Upper lobe of left lung (tissue), 6 donors: ENCODE measurements around the gene UBE3B. TPM values are rescaled to one million over a fixed set of nuclear protein-coding genes. Genes with fewer than 3 reads are reported as not detected.

Experiments used
- ATAC-seq, 2 donors: fragments of 200-7000 bp; cut with Tn5 transposase; one replicate each; pipeline ENCODE4 v1.9.1; 2022; ENCODE audit warnings: mild to moderate bottlenecking in 2 of 2, moderate library complexity in 2 of 2; ENCODE audit not compliant: low FRiP score in 2 of 2
- DNase-seq, 2 donors: peaks; one replicate each; pipeline ENCODE4 v3.0.0-alpha.2; 2019 to 2020
- H3K27ac ChIP-seq, 4 donors: fragments of 200-600 bp; sonication (generic); one replicate each; pipeline ENCODE4 v1.5.1; 2016 to 2019
- H3K27me3 ChIP-seq, 4 donors: fragments of 200-600 bp; sonication (generic); one replicate each; pipeline ENCODE4 v1.5.1; 2017 to 2019
- H3K36me3 ChIP-seq, 4 donors: fragments of 200-600 bp; sonication (generic); one replicate each; pipeline ENCODE4 v1.5.1; 2016 to 2019
- H3K4me1 ChIP-seq, 4 donors: fragments of 200-600 bp; sonication (generic); one replicate each; pipeline ENCODE4 v1.5.1; 2018 to 2019
- H3K4me3 ChIP-seq, 4 donors: fragments of 200-600 bp; sonication (generic); one replicate each; pipeline ENCODE4 v1.5.1; 2017 to 2019; ENCODE audit warnings: mild to moderate bottlenecking in 2 of 4, moderate library complexity in 1 of 4
- H3K9me3 ChIP-seq, 4 donors: fragments of 200-600 bp; sonication (generic); one replicate each; pipeline ENCODE4 v1.5.1; 2018 to 2019
- EP300 ChIP-seq, 4 donors: sonication (generic); formaldehyde crosslinking; IDR thresholded peaks; one replicate each; pipeline ENCODE4 v1.5.1; 2017; ENCODE audit warnings: antibody characterized with exemption in 4 of 4, control low read depth in 2 of 4
- POLR2A ChIP-seq, 4 donors: fragments of 450-650 bp; IDR thresholded peaks; one replicate each; pipeline ENCODE4 v1.5.1; 2016 to 2017; ENCODE audit warnings: antibody characterized with exemption in 4 of 4, mild to moderate bottlenecking in 2 of 4
- POLR2AphosphoS5 ChIP-seq, 2 donors: sonication (generic); formaldehyde crosslinking; IDR thresholded peaks; one replicate each; pipeline ENCODE4 v1.5.1; 2017; ENCODE audit warnings: antibody characterized with exemption in 2 of 2
- WGBS, 2 donors: methylation state at CpG; one replicate each; pipeline ENCODE4 v1.1.5; 2017 to 2018; 5-methylcytosine and 5-hydroxymethylcytosine counted together
- total RNA-seq, 6 donors: library from RNA; depleted of rRNA in 4 of 6; stranded (reverse); fragments of >200 nt in 4 of 6; gene quantifications; one replicate each; pipeline versions ENCODE4 v1.1.0 to v1.2.1, GENCODE V29; 2016 to 2021
- TF ChIP-seq, protein P1 (sequence below), 6 experiments: fragments of 450-650 bp in 4 of 6; fragments of 200-600 bp in 2 of 6; sonication (generic) in 2 of 6; IDR thresholded peaks; one replicate each; pipeline ENCODE4 v1.5.1; 2016 to 2019; ENCODE audit warnings: antibody characterized with exemption in 6 of 6
- donor health status: DM: no; HTN: no; CAD: no; lungs with moderate emphysema.
- donor health status: DM: no; HTN: yes; CAD: no; lungs with severe emphysema.

The UBE3B gene
- total RNA-seq, 6 donors from 2014 or later = 27.0 to 69.1 (median 44.7) TPM

GRCh38 chr12:109551108-109551507 lies 73.7 kb downstream of the UBE3B start:
- H3K4me1 ChIP-seq = no peaks in the 10 kb centered on the region
- no peaks in the 10 kb centered on the region for H3K36me3 ChIP-seq
- TF ChIP-seq, protein P1, sequence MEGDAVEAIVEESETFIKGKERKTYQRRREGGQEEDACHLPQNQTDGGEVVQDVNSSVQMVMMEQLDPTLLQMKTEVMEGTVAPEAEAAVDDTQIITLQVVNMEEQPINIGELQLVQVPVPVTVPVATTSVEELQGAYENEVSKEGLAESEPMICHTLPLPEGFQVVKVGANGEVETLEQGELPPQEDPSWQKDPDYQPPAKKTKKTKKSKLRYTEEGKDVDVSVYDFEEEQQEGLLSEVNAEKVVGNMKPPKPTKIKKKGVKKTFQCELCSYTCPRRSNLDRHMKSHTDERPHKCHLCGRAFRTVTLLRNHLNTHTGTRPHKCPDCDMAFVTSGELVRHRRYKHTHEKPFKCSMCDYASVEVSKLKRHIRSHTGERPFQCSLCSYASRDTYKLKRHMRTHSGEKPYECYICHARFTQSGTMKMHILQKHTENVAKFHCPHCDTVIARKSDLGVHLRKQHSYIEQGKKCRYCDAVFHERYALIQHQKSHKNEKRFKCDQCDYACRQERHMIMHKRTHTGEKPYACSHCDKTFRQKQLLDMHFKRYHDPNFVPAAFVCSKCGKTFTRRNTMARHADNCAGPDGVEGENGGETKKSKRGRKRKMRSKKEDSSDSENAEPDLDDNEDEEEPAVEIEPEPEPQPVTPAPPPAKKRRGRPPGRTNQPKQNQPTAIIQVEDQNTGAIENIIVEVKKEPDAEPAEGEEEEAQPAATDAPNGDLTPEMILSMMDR (IDR thresholded peaks at IDR 0.05) = no peak
- TF ChIP-seq POLR2AphosphoS5 (IDR thresholded peaks at IDR 0.05) = no peak
- TF ChIP-seq POLR2A (IDR thresholded peaks at IDR 0.05) = no peak
- no peak for TF ChIP-seq EP300 (IDR thresholded peaks at IDR 0.05)
- DNase-seq = no peak
- H3K27ac ChIP-seq = no peak overlapping the region
- WGBS, 2 donors = 71 to 84% methylated on average over 1 to 6 of the region's 6 CpGs
- H3K9me3 ChIP-seq = no peaks in the 10 kb centered on the region
- no peak for ATAC-seq
- no peak overlapping the region for H3K4me3 ChIP-seq
- H3K27me3 ChIP-seq = peaks cover 0 to 7% (median 0%) of the 10 kb centered on the region in 4 donors

- Histone ChIP-seq H3K4me3 (no peak overlapping the region), H3K9me3 (no peaks in the 10 kb centered on the region), H3K27me3 (peaks cover 0 to 5% (median 0%) of the 10 kb centered on the region in 4 donors), H3K36me3 (peaks cover 0 to 3% (median 0%) of the 10 kb centered on the region in 4 donors), H3K27ac (no peak overlapping the region), H3K4me1 (no peaks in the 10 kb centered on the region)
- DNase-seq = no peak
- ATAC-seq = no peak
- WGBS, 2 donors = 70 to 77% methylated on average over 4 of the region's 4 CpGs
- no peak for TF ChIP-seq POLR2AphosphoS5 (IDR thresholded peaks at IDR 0.05)
- TF ChIP-seq EP300 (IDR thresholded peaks at IDR 0.05) = no peak
- TF ChIP-seq, protein P1 (IDR thresholded peaks at IDR 0.05) = no peak
- no peak for TF ChIP-seq POLR2A (IDR thresholded peaks at IDR 0.05)
Measured at GRCh38 chr12:109552971-109553370, 75.5 kb downstream of the UBE3B start.

DNA sequence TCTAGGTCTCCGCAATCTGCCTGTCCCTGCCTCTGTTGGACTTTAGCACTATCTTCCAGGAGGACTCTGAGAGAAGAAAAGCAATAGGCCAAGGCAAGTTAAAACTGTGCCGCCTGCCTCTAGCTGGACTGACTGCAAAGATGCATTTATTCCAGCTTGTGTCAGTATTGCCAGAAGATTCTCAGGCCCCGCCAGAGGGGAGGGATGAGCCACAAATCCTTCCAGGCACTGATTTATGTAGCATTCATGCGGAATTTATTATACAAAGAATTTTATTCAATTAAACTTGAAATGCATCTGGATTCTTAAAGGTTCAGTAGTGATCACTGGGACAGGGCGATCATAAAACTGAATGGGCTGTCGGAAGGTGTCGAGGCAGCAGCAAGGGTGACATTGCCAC lies 76.0 kb downstream of the UBE3B start:
- peaks cover 0 to 6% (median 1%) of the 10 kb centered on the region in 4 donors for H3K36me3 ChIP-seq
- H3K4me1 ChIP-seq = no peaks in the 10 kb centered on the region
- no peaks in the 10 kb centered on the region for H3K27me3 ChIP-seq
- H3K9me3 ChIP-seq = no peaks in the 10 kb centered on the region
- no peak overlapping the region for H3K27ac ChIP-seq
- ATAC-seq (no peak), DNase-seq (no peak)
- 84 to 91% methylated on average over 7 of the region's 7 CpGs for WGBS, 2 donors
- no peak overlapping the region for H3K4me3 ChIP-seq
- no peak for TF ChIP-seq POLR2A (IDR thresholded peaks at IDR 0.05)
- TF ChIP-seq, protein P1 (IDR thresholded peaks at IDR 0.05) = no peak
- TF ChIP-seq POLR2AphosphoS5 (IDR thresholded peaks at IDR 0.05) = no peak
- no peak for TF ChIP-seq EP300 (IDR thresholded peaks at IDR 0.05)

DNA sequence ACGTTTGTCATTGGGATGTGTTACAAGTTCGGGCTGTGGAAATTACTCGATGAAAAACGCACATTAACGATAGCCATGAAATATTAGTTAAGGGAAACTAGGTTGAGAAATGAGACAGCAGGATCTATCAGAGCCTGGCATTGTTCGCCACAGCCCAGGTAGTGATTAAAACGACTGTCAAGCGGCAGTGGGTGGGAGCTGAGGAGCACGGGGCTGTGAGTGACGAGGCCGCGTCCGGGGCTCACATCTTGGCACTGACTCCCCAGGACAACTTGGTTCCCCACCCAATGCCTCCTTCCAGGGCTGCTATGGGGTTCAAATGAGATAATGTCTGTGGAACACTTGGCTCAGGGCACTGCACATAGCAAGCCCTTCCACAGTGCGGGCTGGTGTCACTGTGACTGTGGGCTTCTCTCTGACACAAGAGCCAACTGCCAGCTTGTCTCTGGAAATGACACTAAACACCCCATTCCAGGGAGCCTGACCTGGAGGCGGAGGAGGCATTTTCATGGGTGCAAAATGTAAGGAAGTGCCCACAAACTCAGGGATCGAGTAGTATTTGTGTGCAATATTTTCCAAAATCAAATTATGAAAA lies 76.6 kb downstream of the UBE3B start:
- no peaks in the 10 kb centered on the region for H3K4me1 ChIP-seq
- ATAC-seq (no peak), DNase-seq (no peak)
- H3K27ac ChIP-seq = no peak overlapping the region
- no peaks in the 10 kb centered on the region for H3K27me3 ChIP-seq
- no peak overlapping the region for H3K4me3 ChIP-seq
- 55 to 63% methylated on average over 12 to 16 of the region's 16 CpGs for WGBS, 2 donors
- H3K9me3 ChIP-seq = no peaks in the 10 kb centered on the region
- peaks cover 0 to 8% (median 3%) of the 10 kb centered on the region in 4 donors for H3K36me3 ChIP-seq
- TF ChIP-seq POLR2AphosphoS5 (IDR thresholded peaks at IDR 0.05) = no peak
- no peak for TF ChIP-seq EP300 (IDR thresholded peaks at IDR 0.05)
- no peak for TF ChIP-seq POLR2A (IDR thresholded peaks at IDR 0.05)
- TF ChIP-seq, protein P1 (IDR thresholded peaks at IDR 0.05) = no peak

- ATAC-seq = no peak
Measured at GRCh38 chr12:109554761-109555160, 77.3 kb downstream of the UBE3B start.

More at GRCh38 chr12:109554761-109555160, 77.3 kb downstream of the UBE3B start:
- Histone ChIP-seq H3K27ac (no peak overlapping the region), H3K27me3 (no peaks in the 10 kb centered on the region), H3K4me1 (no peaks in the 10 kb centered on the region), H3K9me3 (no peaks in the 10 kb centered on the region), H3K36me3 (peaks cover 0 to 9% (median 3%) of the 10 kb centered on the region in 4 donors), H3K4me3 (no peak overlapping the region)
- TF ChIP-seq EP300 (IDR thresholded peaks at IDR 0.05) (no peak), POLR2AphosphoS5 (IDR thresholded peaks at IDR 0.05) (no peak), POLR2A (IDR thresholded peaks at IDR 0.05) (no peak)
- TF ChIP-seq, protein P1 (IDR thresholded peaks at IDR 0.05) = no peak
- WGBS, 2 donors = 70% methylated on average over 6 of the region's 6 CpGs
- DNase-seq = no peak
